ENCODE data around the gene ATP5IF1.

The ATP5IF1 gene

DNA sequence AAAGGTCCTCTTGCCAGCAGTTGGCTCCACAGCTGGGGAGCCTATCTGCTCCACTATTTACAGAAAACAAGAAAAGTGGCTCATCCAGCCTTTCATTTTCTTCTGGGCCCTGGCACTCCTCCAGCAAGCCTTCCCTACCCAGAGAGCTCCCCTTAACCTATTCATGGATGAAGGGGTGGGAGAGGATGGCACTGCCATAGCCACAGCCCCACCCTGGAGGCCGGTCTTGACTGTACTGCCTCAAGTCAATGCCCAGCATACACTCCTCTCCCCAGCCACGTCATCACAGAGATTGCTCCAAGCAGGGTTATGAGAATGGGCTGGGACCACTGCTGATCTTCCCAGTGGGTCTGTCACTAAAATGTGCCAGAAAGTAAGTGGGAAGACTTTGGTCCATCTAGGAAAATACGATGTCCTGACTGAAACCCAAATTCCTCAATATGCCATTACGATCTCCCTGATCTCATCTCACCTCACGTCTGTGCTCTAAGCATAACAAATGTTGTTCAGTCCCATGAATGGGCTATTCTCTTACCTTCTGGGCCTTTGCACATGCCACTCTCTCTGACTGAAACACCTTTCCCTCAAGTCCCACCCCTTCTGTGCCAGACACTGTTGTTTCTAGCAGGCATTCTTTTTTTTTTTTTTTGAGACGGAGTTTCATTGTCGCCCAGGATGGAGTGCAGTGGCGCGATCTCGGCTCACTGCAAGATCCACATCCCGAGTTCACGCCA, 38.1 kb upstream of the ATP5IF1 start:
- Histone ChIP-seq H3K9me2 (replicated peaks; ENCODE audit: insufficient read depth, low read length) (no peaks in the 10 kb centered on the region), H2AFZ (ENCODE audit: low read length) (no peak overlapping the region), H3F3A (ENCODE audit: insufficient read depth, low read length) (no peaks in the 10 kb centered on the region), H3K9ac (ENCODE audit: low read length) (no peak overlapping the region), H4K20me1 (ENCODE audit: insufficient read depth, low read length) (no peaks in the 10 kb centered on the region), H3K79me2 (ENCODE audit: low read length) (no peaks in the 10 kb centered on the region), H3K4me3 (ENCODE audit: low read length) (no peak overlapping the region), H3K27ac (ENCODE audit: low read length) (no peak overlapping the region), H3K9me3 (replicated peaks; ENCODE audit: insufficient read depth, low read length) (no peaks in the 10 kb centered on the region), H3K36me3 (replicated peaks; ENCODE audit: insufficient read depth, low read length) (0 out of 2 replicates have a peak, but pooled peaks cover 9% of the 10 kb centered on the region), H3K4me2 (ENCODE audit: low read depth, low read length) (no peak overlapping the region), H3K27me3 (replicated peaks; ENCODE audit: insufficient read depth, low read length) (no peaks in the 10 kb centered on the region), H3K4me1 (ENCODE audit: low read length) (peaks cover 13% of the 10 kb centered on the region)
- no peak for DNase-seq
- TF ChIP-seq EZH2phosphoT487 (IDR thresholded peaks at IDR 0.05; ENCODE audit: low read length) (no peak), EZH2 (optimal IDR thresholded peaks at IDR 0.05; ENCODE audit: low read depth, low read length) (no peak)
- TF ChIP-seq, protein P1, sequence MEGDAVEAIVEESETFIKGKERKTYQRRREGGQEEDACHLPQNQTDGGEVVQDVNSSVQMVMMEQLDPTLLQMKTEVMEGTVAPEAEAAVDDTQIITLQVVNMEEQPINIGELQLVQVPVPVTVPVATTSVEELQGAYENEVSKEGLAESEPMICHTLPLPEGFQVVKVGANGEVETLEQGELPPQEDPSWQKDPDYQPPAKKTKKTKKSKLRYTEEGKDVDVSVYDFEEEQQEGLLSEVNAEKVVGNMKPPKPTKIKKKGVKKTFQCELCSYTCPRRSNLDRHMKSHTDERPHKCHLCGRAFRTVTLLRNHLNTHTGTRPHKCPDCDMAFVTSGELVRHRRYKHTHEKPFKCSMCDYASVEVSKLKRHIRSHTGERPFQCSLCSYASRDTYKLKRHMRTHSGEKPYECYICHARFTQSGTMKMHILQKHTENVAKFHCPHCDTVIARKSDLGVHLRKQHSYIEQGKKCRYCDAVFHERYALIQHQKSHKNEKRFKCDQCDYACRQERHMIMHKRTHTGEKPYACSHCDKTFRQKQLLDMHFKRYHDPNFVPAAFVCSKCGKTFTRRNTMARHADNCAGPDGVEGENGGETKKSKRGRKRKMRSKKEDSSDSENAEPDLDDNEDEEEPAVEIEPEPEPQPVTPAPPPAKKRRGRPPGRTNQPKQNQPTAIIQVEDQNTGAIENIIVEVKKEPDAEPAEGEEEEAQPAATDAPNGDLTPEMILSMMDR (IDR thresholded peaks at IDR 0.05; ENCODE audit: low read length) = no peak

DNA sequence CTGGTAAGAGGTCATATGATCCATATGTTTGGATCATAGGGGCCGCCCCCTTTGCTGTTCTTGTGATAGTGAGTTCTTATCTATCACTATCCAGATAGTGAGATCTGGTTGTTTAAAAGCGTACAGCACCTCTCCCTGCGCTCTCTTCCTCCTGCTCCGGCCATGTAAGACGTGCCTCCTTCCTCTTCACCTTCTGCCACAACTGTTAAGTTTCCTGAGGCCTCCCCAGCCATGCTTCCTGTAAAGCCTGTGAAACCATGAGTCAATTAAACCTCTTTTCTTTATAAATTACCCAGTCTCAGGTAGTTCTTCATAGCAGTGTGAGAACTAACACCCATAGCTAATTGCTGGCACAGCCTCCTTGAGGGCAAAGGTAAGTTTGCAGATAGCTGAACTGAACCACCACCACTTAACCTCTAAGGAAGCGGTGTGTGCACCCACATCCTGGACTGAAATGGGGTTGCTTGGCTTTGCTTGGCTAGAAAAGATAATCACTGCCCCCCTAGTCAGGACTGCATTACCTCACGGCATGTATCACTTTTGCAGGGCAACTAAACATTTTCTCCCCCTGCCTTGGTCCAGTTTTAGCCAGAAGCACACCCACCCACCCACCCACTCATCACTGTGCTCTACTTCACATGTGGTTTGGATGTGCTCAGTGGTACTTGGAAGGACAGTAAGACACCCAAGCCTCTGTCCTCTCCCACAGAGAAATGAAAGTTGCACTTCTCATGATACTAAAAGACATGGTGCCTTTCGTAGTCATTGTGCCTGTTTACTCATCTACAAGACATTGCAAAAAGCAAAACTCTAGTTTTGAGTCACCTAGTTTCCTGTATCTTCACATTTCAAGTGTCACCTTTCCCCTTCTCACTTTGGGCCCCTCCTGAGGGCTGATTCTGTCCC, 36.3 kb upstream of the ATP5IF1 start:
- Histone ChIP-seq H4K20me1 (ENCODE audit: insufficient read depth, low read length) (no peaks in the 10 kb centered on the region), H2AFZ (ENCODE audit: low read length) (no peak overlapping the region), H3K36me3 (replicated peaks; ENCODE audit: insufficient read depth, low read length) (peaks cover 12% of the 10 kb centered on the region; the same call in 1 of the 2 replicates), H3K9ac (ENCODE audit: low read length) (no peak overlapping the region), H3K27ac (ENCODE audit: low read length) (no peak overlapping the region), H3K27me3 (replicated peaks; ENCODE audit: insufficient read depth, low read length) (no peaks in the 10 kb centered on the region), H3K9me2 (replicated peaks; ENCODE audit: insufficient read depth, low read length) (no peaks in the 10 kb centered on the region), H3K4me2 (ENCODE audit: low read depth, low read length) (no peak overlapping the region), H3K9me3 (replicated peaks; ENCODE audit: insufficient read depth, low read length) (no peaks in the 10 kb centered on the region), H3K4me1 (ENCODE audit: low read length) (peaks cover 13% of the 10 kb centered on the region), H3F3A (ENCODE audit: insufficient read depth, low read length) (no peaks in the 10 kb centered on the region), H3K79me2 (ENCODE audit: low read length) (no peaks in the 10 kb centered on the region), H3K4me3 (ENCODE audit: low read length) (no peak overlapping the region)
- TF ChIP-seq, protein P1 (IDR thresholded peaks at IDR 0.05; ENCODE audit: low read length) = no peak
- TF ChIP-seq EZH2 (optimal IDR thresholded peaks at IDR 0.05; ENCODE audit: low read depth, low read length) (no peak), EZH2phosphoT487 (IDR thresholded peaks at IDR 0.05; ENCODE audit: low read length) (no peak)
- DNase-seq = no peak

DNA sequence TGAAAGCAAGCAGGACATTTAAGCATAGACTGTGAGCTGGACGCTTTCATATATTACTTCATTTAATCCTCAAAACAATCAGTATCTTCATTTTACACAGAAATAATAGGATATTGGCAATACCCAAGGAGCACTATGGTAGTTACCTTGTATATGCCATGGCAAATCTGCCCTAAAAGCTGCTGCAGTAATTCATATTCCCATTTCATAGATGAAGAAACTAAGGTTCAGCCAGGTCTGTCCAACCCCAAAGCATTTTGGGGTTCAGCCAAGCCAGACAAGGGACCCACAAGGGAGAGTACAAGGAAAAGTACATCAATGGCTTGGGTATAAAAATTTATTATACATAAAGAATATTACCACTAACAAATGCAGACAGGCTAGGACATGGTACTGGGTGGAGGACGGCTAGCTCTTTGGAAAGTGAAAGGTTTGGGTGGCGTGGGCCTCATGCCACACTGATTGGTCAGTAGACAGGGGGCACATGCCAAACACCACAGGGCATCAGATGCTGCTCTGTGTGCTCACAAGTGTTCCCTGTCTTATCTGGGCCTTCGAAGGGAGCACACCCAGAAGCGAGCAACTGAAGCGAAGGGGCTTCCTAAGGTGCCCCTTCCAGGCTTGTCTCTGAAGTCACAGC, 35.6 kb upstream of the ATP5IF1 start:
- Histone ChIP-seq H3F3A (ENCODE audit: insufficient read depth, low read length) (no peaks in the 10 kb centered on the region), H4K20me1 (ENCODE audit: insufficient read depth, low read length) (no peaks in the 10 kb centered on the region), H3K79me2 (ENCODE audit: low read length) (no peaks in the 10 kb centered on the region), H2AFZ (ENCODE audit: low read length) (no peak overlapping the region), H3K9me2 (replicated peaks; ENCODE audit: insufficient read depth, low read length) (no peaks in the 10 kb centered on the region), H3K4me3 (ENCODE audit: low read length) (no peak overlapping the region), H3K4me1 (ENCODE audit: low read length) (peaks cover 13% of the 10 kb centered on the region), H3K9ac (ENCODE audit: low read length) (no peak overlapping the region), H3K4me2 (ENCODE audit: low read depth, low read length) (no peak overlapping the region), H3K27ac (ENCODE audit: low read length) (no peak overlapping the region), H3K36me3 (replicated peaks; ENCODE audit: insufficient read depth, low read length) (peaks cover 12% of the 10 kb centered on the region; the same call in 1 of the 2 replicates), H3K27me3 (replicated peaks; ENCODE audit: insufficient read depth, low read length) (no peaks in the 10 kb centered on the region), H3K9me3 (replicated peaks; ENCODE audit: insufficient read depth, low read length) (no peaks in the 10 kb centered on the region)
- DNase-seq = no peak
- TF ChIP-seq EZH2 (optimal IDR thresholded peaks at IDR 0.05; ENCODE audit: low read depth, low read length) (no peak), EZH2phosphoT487 (IDR thresholded peaks at IDR 0.05; ENCODE audit: low read length) (no peak)
- TF ChIP-seq, protein P1 (IDR thresholded peaks at IDR 0.05; ENCODE audit: low read length) = no peak
